Measurements from ENCODE around the gene ASXL1. TPM values are rescaled to one million over a fixed set of nuclear protein-coding genes. Genes with fewer than 3 reads are reported as not detected.

The ASXL1 gene
- polyA plus RNA-seq, 1 of the 3 experiments (the other 2 are of a cell fraction) = 36.6 TPM

GRCh38 chr20:32330555-32330897, 27.6 kb upstream of the ASXL1 start:
- no peak overlapping the region for H3K27ac ChIP-seq (ENCODE audit: low read depth in 2 of 2, low read length in 1 of 2)
- H3K9me3 ChIP-seq = no peaks in the 10 kb centered on the region
- WGBS (ENCODE audit: low lambda C conversion rate) = 93% methylated on average over 1 of the region's 1 CpG
- no peak overlapping the region for H3K4me3 ChIP-seq (ENCODE audit: low read depth in 2 of 2, low read length in 1 of 2)
- H4K20me1 ChIP-seq (ENCODE audit: insufficient read depth) = peaks cover 9% of the 10 kb centered on the region; the same call in 1 of the 2 replicates
- ChIA-PET CTCF (no interaction called here), POLR2A (no interaction called here)
- peaks cover 0 to 27% of the 10 kb centered on the region in 2 experiments; a peak in 2 of 4 replicates for H3K4me1 ChIP-seq (ENCODE audit: control insufficient read depth in 1 of 2, insufficient read depth in 2 of 2, low read depth in 1 of 2, low read length in 1 of 2)
- H3K79me2 ChIP-seq (ENCODE audit: insufficient read depth) = no peaks in the 10 kb centered on the region
- no peak overlapping the region for H2AFZ ChIP-seq (ENCODE audit: low read depth)
- H3F3A ChIP-seq (replicated peaks; ENCODE audit: insufficient read depth) = peaks cover 19% of the 10 kb centered on the region
- no peak for DNase-seq
- H3K9me2 ChIP-seq = no peaks in the 10 kb centered on the region
- H3K27me3 ChIP-seq (ENCODE audit: insufficient read depth) = no peaks in the 10 kb centered on the region
- no peak overlapping the region for H3K4me2 ChIP-seq
- H3K36me3 ChIP-seq (replicated peaks in 1 of 2; ENCODE audit: control insufficient read depth in 1 of 2, insufficient read depth in 2 of 2, low read length in 1 of 2) = peaks cover 9 to 47% of the 10 kb centered on the region in 2 experiments
- no peak overlapping the region for H3K9ac ChIP-seq
- TF ChIP-seq FOSL2 (IDR thresholded peaks at IDR 0.05; ENCODE audit: borderline replicate concordance, low read depth) = no peak
- no peak for TF ChIP-seq ZBTB33 (IDR thresholded peaks at IDR 0.05; ENCODE audit: borderline replicate concordance, low read depth)
- TF ChIP-seq RFX5 (IDR thresholded peaks at IDR 0.05; ENCODE audit: low read length) = no peak
- no peak for TF ChIP-seq IRF3 (IDR thresholded peaks at IDR 0.05; ENCODE audit: low read depth, low read length)
- no peak for TF ChIP-seq GABPA (IDR thresholded peaks at IDR 0.05; ENCODE audit: low read depth)
- no peak for TF ChIP-seq NFIC (IDR thresholded peaks at IDR 0.05; ENCODE audit: borderline replicate concordance)
- no peak for TF ChIP-seq NRF1 (IDR thresholded peaks at IDR 0.05; ENCODE audit: low read depth, low read length)
- no peak for TF ChIP-seq YY1 (IDR thresholded peaks at IDR 0.05; ENCODE audit: low read depth)
- no peak for TF ChIP-seq CHD2 (IDR thresholded peaks at IDR 0.05; ENCODE audit: low read length, partially characterized antibody)
- no peak for TF ChIP-seq MEF2A (IDR thresholded peaks at IDR 0.05; ENCODE audit: borderline replicate concordance, low read depth)
- TF ChIP-seq REST (IDR thresholded peaks at IDR 0.05; ENCODE audit: low read depth, low read length) = no peak
- no peak for TF ChIP-seq CTCF (IDR thresholded peaks at IDR 0.05)
- no peak for TF ChIP-seq MAX (IDR thresholded peaks at IDR 0.05; ENCODE audit: low read depth)
- TF ChIP-seq USF1 (IDR thresholded peaks at IDR 0.05; ENCODE audit: borderline replicate concordance, low read depth) = no peak
- TF ChIP-seq MXI1 (IDR thresholded peaks at IDR 0.05; ENCODE audit: low read depth, low read length) = no peak
- TF ChIP-seq PBX3 (IDR thresholded peaks at IDR 0.05) = no peak
- TF ChIP-seq FOXM1 (IDR thresholded peaks at IDR 0.05; ENCODE audit: low read depth) = no peak
- TF ChIP-seq RAD21 (IDR thresholded peaks at IDR 0.05; ENCODE audit: low read length) = no peak
